Stimulated activated CD8-positive, alpha-beta memory T cell treated with anti-CD3 and anti-CD28 coated beads, Interleukin-7, amount 100 ng/mL, for 48 hours (primary cell): ENCODE data around the gene PPFIA4.
A peak's percentile ranks its signal among the peaks of the same experiment; 100 is the strongest.

Experiments used
- DNase-seq, 2 donors: peaks; one replicate each; pipeline ENCODE4 v3.0.0-alpha.2; 2020; ENCODE audit warnings: low read depth in 1 of 2; ENCODE audit errors: extremely low read depth in 1 of 2

PPFIA4 gene

DNA sequence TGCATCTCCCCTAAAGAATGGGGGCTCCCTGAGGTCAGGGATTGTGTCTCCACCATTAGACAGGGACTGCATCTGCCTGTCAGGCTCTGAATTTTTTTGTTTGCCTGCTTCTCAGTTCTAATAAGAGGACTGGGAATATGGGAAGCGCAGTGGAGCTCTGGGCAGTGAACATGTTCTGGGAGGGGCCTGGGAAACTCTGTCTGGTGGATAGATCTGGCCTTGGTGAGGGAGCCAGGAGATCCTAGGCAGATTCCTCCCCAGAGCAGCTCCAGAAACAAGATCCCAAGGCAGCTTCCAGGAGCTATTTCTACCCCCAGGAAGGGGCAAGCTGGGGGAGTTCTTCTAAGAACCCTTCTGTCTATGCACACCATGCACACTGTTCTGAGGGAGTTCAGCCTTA, 72.2 kb downstream of the PPFIA4 start:
- DNase-seq: no peak

DNA sequence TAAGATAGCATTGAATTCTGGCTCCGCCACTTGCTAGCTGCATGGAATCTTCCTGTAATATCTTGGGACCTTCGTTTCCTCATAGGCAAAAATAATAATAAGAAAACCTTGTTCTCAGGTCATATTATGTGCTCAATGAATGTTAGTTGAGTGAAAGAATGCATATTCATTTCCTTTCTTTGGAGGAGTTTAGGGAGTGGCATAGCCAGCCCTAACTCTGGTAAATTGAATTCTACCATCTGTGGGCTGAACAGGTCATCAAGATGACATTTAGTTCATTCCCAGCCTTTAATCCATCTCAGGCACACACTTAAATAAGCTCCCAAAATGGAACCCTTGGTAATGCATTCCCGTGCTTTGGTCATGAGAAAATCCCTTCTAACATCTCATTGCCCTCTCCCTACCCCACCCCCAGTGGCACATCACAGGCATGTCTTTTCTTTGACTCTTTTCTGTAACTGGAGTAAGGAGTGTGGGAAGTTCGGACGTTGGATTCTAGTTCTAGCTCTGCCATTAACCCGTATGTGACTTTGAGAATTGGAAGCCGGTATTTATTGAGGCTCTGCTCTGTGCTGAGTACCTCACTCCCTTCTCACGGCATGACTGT, 72.7 kb downstream of the PPFIA4 start:
- no peak for DNase-seq

DNA sequence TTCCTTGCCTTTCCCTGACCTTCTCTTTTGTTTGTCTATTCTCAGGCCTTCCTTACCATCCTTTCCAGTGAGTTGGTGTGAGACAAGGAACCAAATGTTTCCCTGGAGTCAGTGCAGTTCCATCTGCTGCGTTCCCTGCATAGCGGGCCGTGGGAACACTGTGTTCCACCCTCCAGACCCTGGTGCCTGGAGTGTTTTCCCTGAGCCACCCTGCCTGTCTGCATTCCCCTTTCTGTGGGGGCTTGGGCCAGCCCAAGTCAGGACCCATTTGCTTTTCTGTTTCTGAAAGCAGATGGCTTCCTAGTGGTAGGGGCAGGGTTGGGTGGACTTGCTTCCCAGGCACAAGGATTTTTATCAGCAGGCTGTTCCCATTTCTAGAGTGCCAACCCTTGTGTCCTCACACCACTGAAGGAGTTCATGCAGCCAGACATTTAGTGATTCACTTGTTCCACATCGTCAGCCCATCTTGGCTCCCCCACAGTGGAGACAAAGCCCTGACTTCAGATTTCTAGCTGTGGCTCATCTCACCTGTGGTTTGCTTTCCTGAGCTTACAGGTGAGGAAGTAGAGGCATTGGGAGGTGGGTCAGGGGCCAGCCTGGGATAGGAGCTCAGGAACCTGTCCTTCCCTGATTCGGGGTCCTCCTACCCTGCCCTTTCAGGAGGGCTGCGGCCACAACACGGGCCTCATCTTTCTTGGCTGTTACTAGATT, 73.7 kb downstream of the PPFIA4 start:
- DNase-seq: no peak

DNA sequence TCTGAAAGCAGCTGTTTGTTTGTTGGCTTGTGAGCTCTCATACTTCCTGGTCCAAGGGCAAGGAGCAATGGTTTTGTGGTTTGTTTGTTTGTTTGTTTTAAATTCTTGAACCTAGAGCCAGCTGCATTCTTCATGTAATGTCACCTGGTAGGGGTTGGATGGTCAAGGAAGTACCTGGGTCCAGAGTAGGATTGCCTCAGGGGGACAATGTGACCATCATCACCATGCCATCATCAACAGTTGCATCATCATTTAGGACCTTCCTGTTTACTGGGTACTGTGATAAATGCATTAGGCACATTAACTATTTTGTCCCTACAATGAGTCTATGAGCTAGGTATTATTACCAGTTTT, 74.2 kb downstream of the PPFIA4 start:
- DNase-seq: no peak

DNA sequence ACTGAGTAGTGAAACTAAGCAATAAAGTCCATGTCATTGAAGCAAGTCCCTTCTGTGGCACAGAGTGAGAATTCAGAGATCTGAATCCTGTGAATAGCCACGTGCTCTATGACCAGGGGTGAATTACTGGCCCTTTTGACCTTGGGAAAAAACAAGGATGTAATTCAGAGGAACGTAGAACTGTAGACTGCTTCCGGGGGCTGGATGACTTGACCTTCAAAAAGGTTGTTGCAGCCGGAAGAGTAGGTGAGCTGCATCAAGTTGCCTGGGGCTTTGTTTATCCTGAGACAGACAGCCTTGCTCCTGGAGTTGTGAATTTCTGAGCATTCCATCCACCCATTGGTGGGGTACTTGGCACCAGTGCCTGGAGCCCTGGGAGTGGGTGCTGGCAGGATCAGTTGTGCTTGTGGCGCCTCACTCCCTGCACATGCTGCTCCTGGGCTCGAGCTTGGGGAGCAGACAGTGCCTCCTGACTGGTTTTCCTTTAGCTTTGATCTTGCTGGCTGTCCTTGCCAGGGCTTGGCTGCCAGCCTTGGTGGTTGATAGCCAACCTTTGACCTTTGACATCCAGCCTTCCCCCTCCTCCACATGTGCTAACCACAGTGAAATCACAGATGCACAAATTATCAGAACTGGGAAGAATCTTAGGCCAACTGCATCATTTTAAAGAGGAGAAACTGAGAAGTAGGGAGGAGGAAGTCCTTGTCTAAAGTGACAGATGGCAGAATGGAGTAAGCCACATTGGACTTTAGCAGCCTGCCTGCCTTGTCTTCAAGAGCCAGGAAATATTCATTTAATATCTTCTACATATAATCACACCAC, 75.7 kb downstream of the PPFIA4 start:
- no peak for DNase-seq

DNA sequence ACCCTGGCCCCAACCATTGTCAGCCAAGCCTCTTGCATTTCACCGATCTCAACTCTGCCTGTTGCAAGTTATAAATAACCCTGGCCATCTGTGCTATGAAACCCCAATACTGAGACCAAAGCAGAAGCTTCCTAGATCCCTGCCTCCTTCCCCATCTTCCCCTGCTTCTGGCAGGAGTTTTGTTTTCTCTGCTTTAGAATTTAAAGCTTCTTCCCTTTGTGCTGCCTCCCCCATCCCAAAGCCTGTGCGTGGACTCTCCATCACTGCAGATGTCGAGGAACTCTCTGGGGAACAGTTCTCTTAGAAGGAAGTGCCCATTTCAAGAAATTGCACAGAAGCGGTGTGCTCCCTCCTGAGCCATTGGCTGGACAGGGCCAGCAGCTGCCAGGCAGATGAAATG, 76.9 kb downstream of the PPFIA4 start:
- no peak for DNase-seq

DNA sequence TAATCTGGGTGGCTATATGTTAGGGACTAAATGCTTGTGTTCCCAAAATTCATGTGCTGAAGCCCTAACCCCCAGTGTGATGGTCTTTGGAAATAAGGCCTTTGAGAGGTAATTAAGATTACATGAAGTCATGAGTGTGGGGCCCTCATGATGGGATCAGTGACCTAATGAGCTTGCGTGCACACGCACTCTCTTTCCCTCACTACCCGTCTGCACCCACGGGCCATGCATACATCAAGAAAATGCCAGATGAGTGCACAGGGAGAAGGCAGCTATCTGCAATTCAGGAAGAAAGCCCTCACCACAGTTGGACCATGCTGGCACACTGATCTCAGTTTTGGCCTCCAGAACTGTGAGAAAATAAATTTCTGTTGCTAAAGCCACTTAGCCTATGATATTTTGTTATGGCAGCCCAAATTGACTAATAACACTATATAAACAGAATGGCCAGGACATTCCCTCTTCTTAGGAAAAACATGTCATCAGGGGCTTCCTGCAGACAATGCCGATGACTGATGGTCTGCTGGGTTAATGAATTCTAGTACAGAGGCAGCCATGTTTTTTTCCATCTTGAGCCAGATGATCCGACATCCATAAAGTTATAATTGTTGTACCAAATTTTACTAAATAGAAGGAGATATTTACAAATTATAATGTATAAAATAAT, 77.7 kb downstream of the PPFIA4 start:
- no peak for DNase-seq

DNA sequence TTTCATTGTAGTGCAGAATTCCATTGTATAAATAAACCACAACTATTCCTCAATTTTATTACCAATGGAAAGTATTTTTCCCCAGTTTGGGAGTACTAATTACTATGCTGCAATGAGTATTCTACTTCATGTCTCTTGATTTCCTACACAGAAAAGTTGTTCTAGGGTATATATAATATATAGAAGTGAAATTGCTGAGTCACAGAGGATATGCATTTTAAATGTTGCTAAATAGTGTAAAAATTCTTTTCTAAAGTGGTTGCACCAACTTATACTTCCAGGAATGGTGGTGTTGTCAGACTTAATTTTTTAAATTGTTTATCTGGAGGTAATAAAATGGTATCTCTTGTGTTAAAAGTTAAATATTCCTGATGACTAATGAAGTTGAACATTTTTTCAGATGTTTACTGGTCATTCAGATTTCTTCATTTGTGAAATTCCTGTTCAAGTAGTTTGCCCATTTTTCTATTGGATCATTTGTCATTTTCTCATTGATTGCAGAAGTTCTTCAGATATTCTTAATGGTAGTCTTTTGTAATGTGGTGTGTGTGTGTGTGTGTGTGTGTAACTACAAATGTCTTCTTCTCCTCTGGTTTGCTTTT, 78.6 kb downstream of the PPFIA4 start:
- DNase-seq: no peak

DNA sequence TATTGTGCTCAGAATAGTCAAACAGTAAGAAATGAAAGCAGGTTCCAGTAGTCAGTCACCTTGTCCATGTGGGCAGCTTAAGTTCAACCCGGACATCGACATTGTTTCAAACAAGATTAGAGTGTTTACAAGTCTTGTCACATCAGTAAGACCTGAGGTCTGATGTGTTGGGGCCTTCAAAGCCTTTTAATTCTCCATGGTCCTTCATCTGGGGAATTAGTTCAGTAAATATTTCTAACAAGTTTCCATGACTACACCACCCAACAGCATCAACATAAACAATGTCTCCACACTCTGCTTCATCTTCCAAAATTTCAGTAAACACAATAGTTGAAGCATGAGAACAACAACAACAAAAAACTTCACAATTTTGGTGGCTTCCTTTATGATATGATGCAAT, 86.2 kb downstream of the PPFIA4 start:
- no peak for DNase-seq

DNA sequence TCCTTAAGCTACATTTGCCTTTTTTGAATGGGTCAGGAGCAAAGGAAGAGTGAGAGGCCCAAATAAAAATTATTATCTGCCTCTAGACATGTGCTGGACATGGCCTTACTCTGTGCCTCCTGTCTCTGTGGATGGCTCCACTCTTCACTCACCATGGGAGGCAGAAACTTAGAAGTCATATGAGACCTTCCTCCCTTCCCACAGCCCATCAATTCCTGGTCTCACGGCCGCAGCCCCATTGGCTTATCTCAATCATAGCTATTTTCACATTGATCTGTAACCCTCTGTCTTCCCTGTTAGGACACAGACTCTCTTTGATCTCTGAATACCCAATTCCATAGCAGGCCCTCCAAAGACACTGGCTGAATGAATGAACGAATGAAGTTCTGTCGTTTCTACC, 87.0 kb downstream of the PPFIA4 start:
- no peak for DNase-seq

DNA sequence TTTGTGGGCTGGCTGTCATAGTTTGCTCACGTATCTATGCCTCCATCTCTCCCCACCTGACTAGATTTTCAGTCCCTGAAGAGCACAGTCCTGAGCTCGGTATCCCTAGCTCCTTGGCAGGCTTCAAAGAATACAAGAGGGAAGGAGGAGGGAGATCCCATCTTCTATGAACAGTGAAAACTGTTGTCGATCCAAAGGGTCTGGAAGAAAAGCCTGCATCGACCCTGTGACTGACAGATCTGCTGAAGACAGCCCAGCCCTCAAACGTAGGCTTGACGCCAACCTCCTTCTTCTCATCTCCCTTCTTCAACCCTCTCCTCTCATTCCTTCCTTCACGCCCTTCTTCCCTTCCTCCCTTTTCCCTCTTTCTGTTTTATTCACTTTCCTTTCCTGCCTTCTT, 87.9 kb downstream of the PPFIA4 start:
- no peak for DNase-seq

DNA sequence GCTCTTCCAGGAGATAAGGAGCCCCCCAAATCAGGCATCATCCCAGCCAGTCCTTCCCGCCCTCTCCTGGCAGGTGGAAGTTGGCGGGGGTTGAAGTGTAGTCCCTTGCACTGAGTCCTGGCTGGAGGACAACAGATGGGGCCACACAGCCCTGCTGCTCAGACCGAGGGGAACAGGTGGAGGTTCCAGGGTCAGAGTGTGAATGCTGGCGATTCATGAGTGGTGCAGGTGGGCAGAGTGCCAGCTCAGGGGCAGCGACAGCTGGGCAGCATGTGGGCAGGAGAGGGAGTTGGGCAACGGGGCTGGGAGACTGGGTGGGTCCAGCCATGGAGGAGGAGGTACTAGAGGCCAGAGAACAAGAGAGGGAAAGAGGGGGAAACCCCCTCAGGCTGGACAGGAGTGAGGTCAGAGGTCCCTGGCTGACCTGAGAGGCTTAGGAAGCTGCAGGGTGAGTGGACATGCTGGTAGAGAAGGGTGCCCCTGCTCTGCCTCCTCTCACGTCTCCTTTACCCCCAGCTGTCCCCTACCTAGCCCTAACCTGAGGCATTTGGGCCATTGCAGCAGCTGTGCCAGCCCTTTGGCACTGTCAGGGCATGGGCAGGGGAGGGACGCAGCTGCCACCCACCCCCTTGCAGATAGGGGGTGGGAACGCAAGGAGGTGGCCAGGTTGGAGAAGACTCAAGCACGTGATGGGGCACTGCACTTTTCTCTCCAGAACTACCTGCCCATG, 90.0 kb downstream of the PPFIA4 start:
- DNase-seq: no peak

DNA sequence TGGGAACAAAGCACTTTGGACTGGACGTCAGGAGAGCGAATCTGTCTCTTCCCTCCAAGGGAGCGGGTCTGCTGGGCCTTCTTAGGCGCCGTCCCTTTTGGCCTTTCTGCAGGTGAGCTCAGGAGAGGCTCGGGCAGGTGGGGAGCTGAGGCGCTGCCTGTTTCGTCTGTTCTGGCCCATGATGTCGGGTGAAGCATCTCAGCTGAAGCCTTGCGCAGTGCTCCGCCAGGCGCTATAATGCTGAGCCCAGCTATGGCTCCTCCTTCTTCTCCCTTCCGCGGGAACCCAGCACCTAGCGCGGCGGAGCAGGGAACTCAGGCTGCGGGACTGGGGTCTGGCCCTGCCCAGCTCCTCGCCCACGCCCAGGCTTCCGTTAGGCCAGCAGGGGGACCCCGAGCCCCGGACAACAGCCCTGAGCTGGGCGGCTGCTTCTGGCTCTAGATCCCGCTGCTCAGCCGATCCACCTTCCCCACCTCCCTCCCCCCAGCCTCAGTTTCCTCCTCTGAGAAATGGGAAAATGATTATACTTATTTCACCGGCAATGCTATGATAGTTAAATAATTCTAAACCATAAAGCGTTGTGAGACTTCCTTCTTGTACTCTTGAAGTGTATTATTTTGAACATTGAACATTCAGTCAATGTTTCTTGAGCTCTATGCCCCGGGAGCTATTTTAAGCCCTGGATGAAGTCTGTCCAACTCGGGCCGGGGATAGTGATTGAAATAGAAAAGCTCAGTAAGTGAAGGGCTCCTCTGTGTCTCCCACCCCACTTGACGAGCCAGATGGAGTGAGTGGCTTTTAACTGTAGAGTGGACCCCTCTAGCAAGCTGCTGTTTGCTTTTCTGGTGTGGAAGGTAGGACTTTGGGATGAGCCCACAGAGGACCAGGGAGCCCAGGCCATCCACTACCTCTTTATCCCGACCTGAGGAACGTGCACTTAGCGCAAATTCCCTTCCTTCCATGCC, 91.6 kb downstream of the PPFIA4 start:
- DNase-seq: peak; percentile 14 to 15

DNA sequence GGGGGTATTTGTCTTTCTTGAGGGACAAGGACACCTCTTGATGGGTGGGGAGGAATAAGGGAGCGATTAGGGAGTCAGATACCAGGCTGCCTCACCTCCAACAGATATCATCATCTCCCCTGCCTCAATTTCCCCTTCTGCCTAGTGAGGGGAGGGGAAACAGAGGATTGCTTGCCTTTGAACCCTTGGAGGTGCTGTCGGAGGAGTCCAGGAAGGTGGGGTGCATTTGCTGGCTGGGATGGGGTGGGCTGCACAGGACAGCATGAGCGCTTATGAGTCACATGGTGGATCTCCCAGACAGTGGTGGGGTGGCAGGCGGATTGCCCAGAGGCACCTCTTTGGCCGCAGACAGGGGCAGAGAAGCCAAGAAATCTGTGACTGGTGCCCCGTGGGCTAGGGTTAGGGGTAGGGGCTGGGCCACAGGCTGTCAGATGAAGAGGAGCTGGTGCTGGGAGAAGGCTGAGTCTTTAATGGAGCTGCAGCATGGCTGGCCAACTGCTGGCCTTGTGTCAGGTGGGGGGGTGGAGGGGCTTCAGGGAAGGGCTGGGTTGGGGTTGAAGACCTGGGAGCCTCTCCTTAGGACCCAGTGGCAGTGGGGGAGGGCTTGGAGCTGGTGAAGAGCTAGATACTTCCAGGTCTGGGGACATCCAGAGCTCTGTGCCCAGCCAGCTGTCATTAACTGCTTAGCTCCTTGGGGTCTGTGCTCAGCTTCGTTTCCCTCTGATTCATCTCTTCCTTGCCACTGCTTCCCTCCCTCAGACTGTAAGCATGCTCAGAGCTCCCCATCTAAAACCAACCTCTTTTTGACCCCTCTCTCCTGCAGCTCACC, 94.2 kb downstream of the PPFIA4 start:
- no peak for DNase-seq

DNA sequence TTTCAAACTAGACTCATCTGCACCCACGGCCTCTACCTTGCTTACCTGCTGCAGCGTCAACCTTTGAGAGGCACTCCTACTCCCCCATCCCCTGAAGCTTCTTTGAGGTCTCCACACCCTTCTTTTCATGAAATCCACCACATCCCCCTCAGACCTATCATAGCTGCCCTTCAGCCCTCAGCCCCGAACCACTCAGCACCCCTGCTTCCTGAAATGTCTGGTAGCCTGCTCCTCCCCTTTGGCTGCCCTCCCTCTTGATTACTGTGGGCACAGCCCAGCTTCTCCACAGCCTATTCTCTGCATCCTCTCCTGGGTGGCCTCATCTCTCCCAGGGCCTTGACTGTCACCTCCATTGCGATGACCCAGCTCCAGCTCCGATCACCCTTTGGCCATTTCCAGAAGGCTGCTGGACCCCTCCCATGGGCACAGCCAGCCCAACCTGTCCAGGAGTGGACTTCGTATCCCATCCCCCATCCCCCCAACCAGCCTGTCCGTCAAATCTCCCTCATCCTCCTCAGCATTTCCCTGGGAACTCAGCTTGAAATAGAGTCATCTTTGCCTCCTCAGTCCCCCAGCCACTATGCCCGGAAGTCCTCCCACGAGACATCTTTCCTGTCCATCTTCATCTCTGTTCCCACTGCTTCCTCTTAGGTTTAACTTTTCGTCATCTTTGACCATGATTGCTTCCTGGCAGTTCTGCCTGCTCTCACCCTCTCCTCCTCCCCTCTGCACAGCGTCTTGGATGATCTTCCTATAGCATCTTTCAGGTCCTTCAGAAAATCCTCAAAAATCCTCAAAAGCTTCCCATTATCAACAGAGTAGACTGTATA, 95.1 kb downstream of the PPFIA4 start:
- no peak for DNase-seq

DNA sequence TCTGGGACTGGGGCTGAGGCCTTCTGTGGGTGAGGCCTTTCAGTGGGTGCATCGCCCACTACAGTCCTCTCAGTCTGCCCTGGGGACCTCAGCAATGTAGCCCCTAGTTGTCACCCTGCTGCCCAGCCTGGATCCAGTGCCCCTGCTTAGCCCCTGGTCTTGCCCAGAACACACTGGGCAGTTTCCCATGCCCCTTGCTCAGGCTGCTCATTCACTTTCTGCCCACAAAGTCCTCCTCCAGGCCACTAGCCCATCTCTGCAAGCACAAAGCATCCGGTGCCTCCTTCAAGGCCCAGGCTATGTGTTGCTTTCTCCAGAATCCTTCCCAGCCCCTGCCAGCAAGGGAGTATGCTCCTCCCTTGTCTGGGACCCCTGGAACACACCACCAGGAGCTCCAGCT, 95.9 kb downstream of the PPFIA4 start:
- no peak for DNase-seq

DNA sequence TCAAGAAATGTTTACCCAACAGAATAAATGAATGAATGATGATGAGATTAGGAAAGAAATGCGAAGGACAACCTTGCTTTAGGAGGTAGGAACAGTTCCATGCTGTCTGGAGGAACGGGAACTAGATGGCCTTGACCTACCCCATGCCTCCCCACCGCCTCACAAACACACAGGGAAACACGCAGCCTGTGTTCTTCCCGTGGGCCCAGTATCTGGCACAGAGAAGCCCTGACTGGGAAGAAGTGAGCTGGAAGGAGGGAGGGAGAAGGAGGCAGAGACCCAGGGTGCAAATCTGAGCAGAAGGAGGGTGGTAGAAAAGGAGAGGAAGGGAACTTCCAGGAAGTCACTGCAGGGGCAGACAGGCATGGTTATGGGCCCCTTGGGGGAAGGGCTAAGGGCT, 97.7 kb downstream of the PPFIA4 start:
- DNase-seq: no peak
